Body of pancreas (tissue), 4 donors: ENCODE measurements around the gene TLK2. TPM values are rescaled to one million over a fixed set of nuclear protein-coding genes. Genes with fewer than 3 reads are reported as not detected.
"Not testable (repeated sequence)": the region's sequence is repeated elsewhere in the genome, so short reads cannot be mapped to it uniquely, and the experiment has no call there.

Source experiments
- ATAC-seq: fragments of 150-250 bp; one replicate; pipeline ENCODE4 v1.9.1; 2016
- DNase-seq, 4 donors: peaks; one replicate each; pipeline ENCODE4 v3.0.0-alpha.2; 2019
- H3K27ac ChIP-seq, 4 donors: fragments of 200-600 bp; sonication (generic); 1 replicate in 3 of 4; 2 replicates in 1 of 4; pipeline versions ENCODE4 v1.5.1 to v1.6.1; 2016 to 2019; ENCODE audit warnings: mild to moderate bottlenecking in 1 of 4, mixed read lengths in 1 of 4, moderate library complexity in 1 of 4
- H3K27me3 ChIP-seq, 2 donors: fragments of 200-600 bp; sonication (generic); one replicate each; pipeline ENCODE4 v1.6.0; 2016; ENCODE audit warnings: mild to moderate bottlenecking in 1 of 2
- H3K36me3 ChIP-seq, 2 donors: fragments of 200-600 bp; sonication (generic); replicated peaks in 1 of 2; 2 replicates each; pipeline ENCODE4 v1.5.1; 2016; ENCODE audit warnings: low read depth in 2 of 2; ENCODE audit not compliant: insufficient read depth in 1 of 2
- H3K4me1 ChIP-seq: fragments of 200-600 bp; sonication (generic); one replicate; pipeline ENCODE4 v1.6.0; 2016
- H3K4me3 ChIP-seq, 2 donors: fragments of 200-600 bp; sonication (generic); 1 replicate in 1 of 2; 2 replicates in 1 of 2; pipeline ENCODE4 v1.5.1; 2016 to 2019
- H3K9me3 ChIP-seq, 3 donors: fragments of 200-600 bp; sonication (generic); 1 replicate in 2 of 3; 2 replicates in 1 of 3; pipeline ENCODE4 v1.5.1; 2016
- WGBS, 2 donors: methylation state at CpG; one replicate each; pipeline ENCODE4 v1.1.5; 2017; 5-methylcytosine and 5-hydroxymethylcytosine counted together
- intact Hi-C: fragments of 100-400 bp; cut with DNase I; formaldehyde crosslinking; loops from one replicate; pipeline ENCODE4 v1.15.1; 2023
- total RNA-seq, 2 donors: library from RNA; depleted of rRNA; stranded (reverse); fragments of >200 nt; gene quantifications; one replicate each; pipeline ENCODE4 v1.1.0, GENCODE V29; 2016

The TLK2 gene
- total RNA-seq, 2 donors from 2014 or later, result 20.8 to 54.1 TPM

DNA sequence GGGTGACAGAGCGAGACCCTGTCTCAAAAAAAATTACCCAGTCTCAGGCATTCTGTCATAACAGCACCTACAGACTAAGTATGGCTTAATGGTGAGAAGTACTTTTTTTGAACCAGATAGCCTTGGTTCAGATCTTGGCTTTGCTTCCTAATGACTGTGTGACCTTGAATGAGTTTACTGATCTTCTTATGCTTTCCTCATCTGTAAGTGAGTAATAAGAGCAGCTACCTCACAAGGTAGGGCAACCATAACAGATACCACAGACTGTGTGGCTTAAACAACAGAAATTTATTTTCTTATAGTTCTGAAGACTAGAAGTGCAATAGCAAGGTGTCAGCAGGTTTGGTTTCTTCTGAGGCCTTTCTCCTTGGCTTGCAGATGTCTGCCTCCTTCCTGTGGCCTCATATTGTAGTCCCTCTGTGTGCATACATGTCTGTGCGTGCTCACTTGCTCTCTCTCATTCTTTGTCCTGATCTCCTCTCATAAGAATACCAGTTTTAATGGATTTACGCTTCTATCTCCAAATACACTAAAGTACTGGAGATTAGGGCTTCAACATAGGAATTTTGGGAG lies 31.7 kb downstream of the TLK2 start:
- H3K4me3 ChIP-seq, H3K27me3 ChIP-seq, H3K36me3 ChIP-seq, H3K9me3 ChIP-seq, intact Hi-C loops, DNase-seq: not testable (repeated sequence)
- H3K27ac ChIP-seq, result peak overlapping the region in 2 of 4 donors; percentile 10 to 48
- 89 to 90% methylated on average over 2 to 3 of the region's 3 CpGs for WGBS, 2 donors
- ATAC-seq, result peak; percentile 73
- H3K4me1 ChIP-seq, result peaks cover 13% of the 10 kb centered on the region

DNA sequence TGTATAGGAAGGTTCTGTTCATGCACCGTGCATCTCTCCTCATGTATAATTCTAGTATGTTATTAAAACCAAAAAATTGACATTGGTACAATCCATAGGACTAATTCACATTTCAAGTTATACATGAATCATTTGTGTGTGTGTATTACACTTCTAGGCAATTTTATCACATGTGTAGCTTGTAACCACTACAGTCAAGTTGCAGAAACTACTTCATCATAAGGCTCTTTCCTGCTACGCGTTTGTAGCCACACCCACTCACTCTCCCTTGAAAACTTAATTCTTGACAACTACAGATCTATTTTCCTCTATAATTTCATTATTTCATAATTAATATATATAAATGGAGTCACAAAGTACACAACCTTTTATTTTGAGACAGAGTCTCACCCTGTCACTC lies 32.4 kb downstream of the TLK2 start:
- ATAC-seq, H3K4me3 ChIP-seq, H3K9me3 ChIP-seq, H3K36me3 ChIP-seq, H3K27me3 ChIP-seq, DNase-seq, intact Hi-C loops: not testable (repeated sequence)
- Histone ChIP-seq H3K4me1 (peaks cover 13% of the 10 kb centered on the region), H3K27ac (peak overlapping the region in 1 of 4 donors; percentile 48)
- WGBS, 2 donors, result 75 to 88% methylated on average over 3 of the region's 3 CpGs

DNA sequence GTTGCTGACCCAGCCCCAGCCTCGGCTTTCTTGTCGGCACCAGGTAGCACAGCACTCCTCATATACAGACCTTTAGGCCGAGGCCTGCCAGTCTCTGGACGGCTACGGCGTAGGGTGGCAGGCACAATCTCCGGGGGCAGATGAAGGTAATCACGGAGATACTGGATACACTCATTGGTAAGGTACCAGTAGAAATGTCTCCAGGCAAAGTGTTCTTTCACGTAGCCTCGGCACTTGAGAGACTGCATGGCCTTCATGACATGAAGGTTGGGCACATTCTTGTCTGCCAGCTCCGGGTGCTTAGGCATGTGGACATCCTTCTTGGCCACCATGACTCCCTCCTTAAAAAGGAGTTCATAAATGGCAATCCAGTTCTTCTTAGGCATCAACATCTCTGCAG lies 37.8 kb downstream of the TLK2 start:
- WGBS, 2 donors, result 95 to 97% methylated on average over 4 to 11 of the region's 11 CpGs
- H3K9me3 ChIP-seq, intact Hi-C loops: not testable (repeated sequence)

DNA sequence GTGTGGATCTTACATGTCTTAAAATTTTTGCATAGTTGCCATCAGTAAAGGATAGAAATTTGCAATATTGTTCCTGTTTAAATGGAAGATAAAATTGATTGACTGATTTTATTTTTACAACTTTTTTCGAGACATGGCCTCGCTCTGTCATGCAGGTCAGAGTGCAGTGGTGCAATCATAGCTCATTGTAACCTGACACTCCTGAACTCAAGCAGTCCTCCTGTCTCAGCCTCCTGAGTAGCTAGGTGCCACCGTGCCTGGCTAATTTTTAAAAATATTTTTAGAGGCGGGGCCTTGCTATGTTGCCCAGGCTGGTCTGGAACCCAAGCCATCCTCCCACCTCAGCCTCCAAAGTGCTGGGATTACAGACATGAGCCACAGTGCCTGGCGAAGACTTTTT lies 42.7 kb downstream of the TLK2 start:
- H3K27ac ChIP-seq, H3K27me3 ChIP-seq, H3K9me3 ChIP-seq, H3K36me3 ChIP-seq, ATAC-seq, H3K4me3 ChIP-seq, intact Hi-C loops, DNase-seq, H3K4me1 ChIP-seq: not testable (repeated sequence)
- WGBS, 2 donors, result 89% methylated on average over 5 of the region's 5 CpGs

More for the DNA sequence above, 37.8 kb downstream of the TLK2 start:
- H3K4me3 ChIP-seq, H3K27ac ChIP-seq, H3K27me3 ChIP-seq, H3K4me1 ChIP-seq, ATAC-seq, DNase-seq, H3K36me3 ChIP-seq: not testable (repeated sequence)

DNA sequence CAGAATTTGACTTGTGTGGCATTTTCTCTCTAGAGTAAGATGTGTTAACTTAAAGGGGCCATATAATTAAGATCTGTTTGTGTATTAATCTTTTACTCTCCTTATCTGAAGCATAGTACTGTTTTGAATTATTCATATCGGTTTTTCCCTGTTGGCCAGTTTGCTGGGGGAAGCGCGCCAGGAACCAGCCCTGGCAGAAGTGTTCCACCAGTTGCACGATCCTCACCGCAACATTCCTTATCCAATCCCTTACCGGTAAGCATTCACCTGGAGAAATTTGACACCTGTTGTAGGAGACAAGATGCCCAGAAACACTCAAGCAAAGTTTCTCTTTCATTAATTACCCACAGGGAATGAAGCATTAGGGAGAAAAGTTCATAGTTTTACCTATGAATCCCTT lies 45.5 kb downstream of the TLK2 start:
- WGBS, 2 donors, result 0 to 7% methylated on average over 6 of the region's 6 CpGs
- H3K27ac ChIP-seq, H3K9me3 ChIP-seq, H3K27me3 ChIP-seq, intact Hi-C loops, H3K4me3 ChIP-seq, H3K4me1 ChIP-seq, H3K36me3 ChIP-seq: not testable (repeated sequence)
- ATAC-seq (peak; percentile 48), DNase-seq (peak; percentile 33 to 69 (median 40))

DNA sequence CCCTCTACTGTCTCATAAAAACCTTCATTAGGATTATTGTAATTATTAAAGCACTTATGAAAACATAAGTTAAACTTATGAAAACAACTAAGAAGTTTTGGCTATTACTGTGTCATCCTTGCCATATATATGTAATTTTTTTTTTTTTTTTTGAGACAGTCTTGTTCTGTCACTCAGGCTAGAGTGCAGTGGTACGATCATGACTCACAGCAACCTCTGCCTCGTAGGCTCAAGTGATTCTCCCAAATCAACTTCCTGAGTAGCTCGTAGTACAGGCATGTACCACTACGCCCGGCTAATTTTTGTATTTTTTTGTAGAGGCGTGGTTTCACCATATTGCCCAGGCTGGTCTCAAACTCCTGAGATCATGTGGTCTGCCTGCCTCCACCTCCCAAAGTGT lies 46.7 kb downstream of the TLK2 start:
- H3K27me3 ChIP-seq, H3K4me1 ChIP-seq, H3K4me3 ChIP-seq, H3K9me3 ChIP-seq, H3K36me3 ChIP-seq, intact Hi-C loops, ATAC-seq, DNase-seq, H3K27ac ChIP-seq: not testable (repeated sequence)
- WGBS, 2 donors, result 82 to 97% methylated on average over 6 of the region's 6 CpGs

DNA sequence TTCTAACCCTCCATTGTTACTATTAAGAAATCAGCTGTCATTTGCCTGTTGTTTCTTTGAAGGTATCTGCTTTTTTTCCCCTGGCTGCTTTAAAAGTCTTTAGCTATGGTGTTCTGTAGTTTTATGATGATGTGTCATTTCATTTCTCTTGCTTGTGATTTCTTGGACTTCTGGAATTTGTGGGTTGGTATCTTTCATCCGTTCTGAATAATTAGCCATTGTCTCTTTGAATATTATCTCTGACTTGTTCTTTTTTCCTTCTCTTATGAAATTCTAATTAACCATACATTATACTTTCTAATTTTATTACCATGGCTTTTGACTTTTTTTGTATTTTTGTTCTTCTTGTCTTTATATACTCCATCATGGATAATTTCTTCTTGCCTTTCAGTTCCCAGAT lies 52.3 kb downstream of the TLK2 start:
- intact Hi-C loops, DNase-seq: not testable (repeated sequence)
- 100% methylated on average over 1 of the region's 1 CpG for WGBS, 2 donors

DNA sequence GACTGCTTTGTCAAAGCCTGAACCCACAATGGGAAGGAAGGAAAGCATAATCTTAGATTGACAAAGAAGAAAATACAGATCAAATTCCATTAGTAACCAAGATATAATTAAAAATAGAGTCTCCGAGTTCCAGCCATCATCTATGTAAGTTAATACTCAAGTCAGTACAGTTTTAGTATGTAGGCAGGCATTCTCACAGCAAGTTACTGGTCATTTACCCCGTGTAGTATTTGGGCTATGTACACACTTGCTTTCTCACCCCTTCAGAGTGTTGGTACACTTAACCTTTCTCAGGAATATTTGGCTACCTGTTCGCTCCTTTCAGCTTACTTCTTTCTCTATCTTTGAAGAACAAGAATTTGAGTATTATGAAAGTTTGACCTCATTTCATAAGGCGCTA lies 57.9 kb downstream of the TLK2 start:
- DNase-seq, ATAC-seq, intact Hi-C loops, H3K27ac ChIP-seq, H3K27me3 ChIP-seq, H3K9me3 ChIP-seq, H3K36me3 ChIP-seq, H3K4me1 ChIP-seq, H3K4me3 ChIP-seq: not testable (repeated sequence)
- 86 to 95% methylated on average over 2 to 3 of the region's 4 CpGs for WGBS, 2 donors

More for the DNA sequence above, 52.3 kb downstream of the TLK2 start:
- H3K4me3 ChIP-seq, H3K9me3 ChIP-seq, ATAC-seq, H3K4me1 ChIP-seq, H3K27me3 ChIP-seq, H3K27ac ChIP-seq, H3K36me3 ChIP-seq: not testable (repeated sequence)

DNA sequence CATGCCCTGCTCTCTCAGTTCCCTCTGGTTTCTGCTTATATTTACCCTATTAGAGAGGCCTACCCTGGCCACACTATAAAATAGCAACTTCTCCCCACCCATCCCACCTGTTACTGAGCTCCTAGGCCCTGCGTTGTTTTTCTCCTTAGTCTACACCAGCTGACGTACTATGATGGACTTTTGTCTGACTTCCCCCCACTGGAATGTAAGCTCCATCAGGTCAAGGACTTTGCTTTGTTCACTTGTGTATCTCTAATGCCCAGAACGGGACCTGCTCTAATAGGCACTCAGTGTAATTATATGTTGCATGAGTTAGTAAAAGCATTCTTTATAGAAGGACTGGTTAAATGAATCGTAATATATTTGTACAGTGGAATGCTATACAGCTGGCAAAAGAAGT lies 62.4 kb downstream of the TLK2 start:
- H3K27me3 ChIP-seq, H3K4me1 ChIP-seq, DNase-seq, H3K27ac ChIP-seq, intact Hi-C loops, H3K9me3 ChIP-seq, H3K36me3 ChIP-seq, ATAC-seq, H3K4me3 ChIP-seq: not testable (repeated sequence)
- 89 to 92% methylated on average over 4 of the region's 4 CpGs for WGBS, 2 donors

DNA sequence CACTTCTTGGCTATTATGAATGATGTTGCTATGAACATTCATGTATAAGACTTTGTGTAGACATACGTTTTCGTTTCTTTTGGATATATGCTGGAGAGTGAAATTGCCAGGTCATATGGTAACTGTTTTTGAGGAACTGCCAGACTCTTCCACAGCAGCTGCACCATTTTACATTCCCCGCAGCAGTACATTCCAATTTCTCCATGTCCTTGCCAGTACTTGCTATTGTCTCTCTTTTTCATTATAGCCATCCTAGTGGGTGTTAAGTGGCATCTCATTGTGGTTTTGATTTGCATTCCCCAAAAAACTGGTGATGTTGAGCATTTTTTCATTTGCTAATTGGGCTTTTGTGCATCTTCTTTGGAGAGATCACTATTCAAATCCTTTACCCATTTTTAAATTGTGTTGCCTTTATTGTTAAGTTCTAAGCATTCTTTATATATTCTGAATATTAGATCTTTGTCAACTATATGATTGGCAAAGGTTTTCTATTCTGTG lies 64.7 kb downstream of the TLK2 start:
- DNase-seq, H3K4me3 ChIP-seq, intact Hi-C loops, H3K9me3 ChIP-seq, H3K36me3 ChIP-seq, H3K4me1 ChIP-seq, H3K27me3 ChIP-seq, ATAC-seq, H3K27ac ChIP-seq: not testable (repeated sequence)
- WGBS, 2 donors, result 84 to 94% methylated on average over 3 of the region's 3 CpGs

DNA sequence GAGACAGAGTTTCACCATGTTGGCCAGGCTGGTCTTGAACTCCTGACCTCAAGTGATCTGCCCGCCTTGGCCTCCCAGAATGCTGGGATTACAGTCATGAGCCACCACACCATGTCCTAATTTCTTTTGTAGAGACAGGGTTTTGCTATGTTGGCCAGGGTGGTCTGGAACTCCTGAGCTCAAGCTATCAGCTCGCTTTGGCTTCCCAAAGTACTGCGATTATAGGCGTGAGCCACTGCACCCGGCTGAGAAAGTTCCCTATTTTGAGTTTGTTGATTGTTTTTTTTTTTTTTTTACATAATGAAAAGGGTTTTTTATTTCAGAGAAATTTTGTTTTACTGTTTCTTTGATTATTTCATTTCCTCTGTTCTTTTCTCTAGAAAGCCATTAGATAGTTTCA lies 67.4 kb downstream of the TLK2 start:
- 80 to 90% methylated on average over 2 to 5 of the region's 5 CpGs for WGBS, 2 donors

More for the DNA sequence above, 67.4 kb downstream of the TLK2 start:
- intact Hi-C loops, H3K9me3 ChIP-seq, H3K27ac ChIP-seq, H3K27me3 ChIP-seq, H3K4me3 ChIP-seq, H3K36me3 ChIP-seq, H3K4me1 ChIP-seq, DNase-seq, ATAC-seq: not testable (repeated sequence)
